HS-27A (cell line): Measurements from ENCODE around the gene KRTAP20-4.

Source experiments
- DNase-seq: peaks from one replicate; pipeline ENCODE4 v3.0.0-alpha.2; 2012; ENCODE audit warnings: low read depth, missing footprints

KRTAP20-4 gene

GRCh38 chr21:30652891-30653290 is 32.5 kb downstream of the KRTAP20-4 start:
- no peak for DNase-seq

GRCh38 chr21:30668776-30669175 is 48.3 kb downstream of the KRTAP20-4 start:
- no peak for DNase-seq
